ENCODE results near the gene SLC34A1. TPM values are rescaled to one million over a fixed set of nuclear protein-coding genes. Genes with fewer than 3 reads are reported as not detected.

SLC34A1 gene
- total and polyA plus RNA-seq, 2 of the 13 experiments (the other 11 are each of a cell fraction or from before 2014, with no cell fraction given) = 0.03 to 0.20 TPM

DNA sequence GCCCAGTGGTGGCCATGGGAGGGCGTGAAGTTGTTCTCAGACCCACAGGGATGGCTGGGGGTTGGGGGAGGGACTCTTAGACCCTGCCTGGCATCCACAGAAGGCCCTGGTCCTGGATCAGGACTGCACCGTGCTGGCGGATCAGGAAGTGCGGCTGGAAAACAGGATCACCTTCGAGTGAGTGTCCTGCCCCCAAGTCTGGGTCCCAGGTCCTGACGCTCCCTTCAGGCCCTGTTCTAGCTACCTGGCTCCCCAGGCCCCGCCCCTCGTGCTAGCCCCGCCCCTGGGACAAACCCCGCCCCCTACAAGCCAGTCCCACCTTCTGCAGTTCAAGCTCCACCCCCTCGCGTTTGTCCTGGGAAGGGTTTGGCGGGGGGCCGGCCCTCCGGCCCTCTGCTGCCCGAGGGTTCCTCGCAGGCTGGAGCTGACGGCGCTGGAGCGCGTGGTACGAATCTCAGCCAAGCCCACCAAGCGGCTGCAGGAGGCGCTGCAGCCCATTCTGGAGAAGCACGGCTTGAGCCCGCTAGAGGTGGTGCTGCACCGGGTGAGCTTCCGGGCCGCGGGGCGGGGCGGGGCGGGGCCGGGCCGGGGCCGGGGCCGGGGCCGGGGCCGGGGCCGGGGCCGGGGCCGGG, 13.6 kb upstream of the SLC34A1 start (continued):
- TF ChIP-seq MLLT10 (CRISPR knock-in tag; IDR thresholded peaks at IDR 0.05) (no peak), SMARCC2 (IDR thresholded peaks at IDR 0.05) (no peak), ARNTL (CRISPR knock-in tag; IDR thresholded peaks at IDR 0.05) (no peak), BCLAF1 (IDR thresholded peaks at IDR 0.05) (no peak), ZFP36 (IDR thresholded peaks at IDR 0.05; ENCODE audit: borderline replicate concordance, low read depth, low read length, partially characterized antibody) (no peak), SOX6 (IDR thresholded peaks at IDR 0.05) (no peak), SOX6 (CRISPR knock-in tag; IDR thresholded peaks at IDR 0.05) (peak; percentile 11; the same call in 1 of the 2 replicates), ZMYM4 (CRISPR knock-in tag; IDR thresholded peaks at IDR 0.05) (peak; percentile 60), THAP8 (CRISPR knock-in tag; IDR thresholded peaks at IDR 0.05; ENCODE audit: borderline replicate concordance) (0 out of 2 replicates have a peak, but pooled peaks have one; percentile 28), CHCHD3 (CRISPR knock-in tag; IDR thresholded peaks at IDR 0.05) (peak; percentile 76; the same call in 1 of the 2 replicates), TGIF2 (CRISPR knock-in tag; IDR thresholded peaks at IDR 0.05) (no peak), SIN3B (IDR thresholded peaks at IDR 0.05; ENCODE audit: low read length) (no peak), PREB (CRISPR knock-in tag; IDR thresholded peaks at IDR 0.05) (no peak), TOPORS (CRISPR knock-in tag; IDR thresholded peaks at IDR 0.05) (no peak), ZNF747 (CRISPR knock-in tag; IDR thresholded peaks at IDR 0.05; ENCODE audit: borderline replicate concordance) (no peak), HNF4A (CRISPR knock-in tag; IDR thresholded peaks at IDR 0.05) (peak; percentile 21; the same call in 1 of the 2 replicates), ERF (CRISPR knock-in tag; IDR thresholded peaks at IDR 0.05) (peak; percentile 75; the same call in 1 of the 2 replicates), PRPF4 (IDR thresholded peaks at IDR 0.05; ENCODE audit: low read depth, low read length, poor library complexity, severe bottlenecking) (no peak)
- TF ChIP-seq, protein P1, sequence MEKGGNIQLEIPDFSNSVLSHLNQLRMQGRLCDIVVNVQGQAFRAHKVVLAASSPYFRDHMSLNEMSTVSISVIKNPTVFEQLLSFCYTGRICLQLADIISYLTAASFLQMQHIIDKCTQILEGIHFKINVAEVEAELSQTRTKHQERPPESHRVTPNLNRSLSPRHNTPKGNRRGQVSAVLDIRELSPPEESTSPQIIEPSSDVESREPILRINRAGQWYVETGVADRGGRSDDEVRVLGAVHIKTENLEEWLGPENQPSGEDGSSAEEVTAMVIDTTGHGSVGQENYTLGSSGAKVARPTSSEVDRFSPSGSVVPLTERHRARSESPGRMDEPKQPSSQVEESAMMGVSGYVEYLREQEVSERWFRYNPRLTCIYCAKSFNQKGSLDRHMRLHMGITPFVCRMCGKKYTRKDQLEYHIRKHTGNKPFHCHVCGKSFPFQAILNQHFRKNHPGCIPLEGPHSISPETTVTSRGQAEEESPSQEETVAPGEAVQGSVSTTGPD (CRISPR knock-in tag; IDR thresholded peaks at IDR 0.05) = no peak
- TF ChIP-seq, protein P2, sequence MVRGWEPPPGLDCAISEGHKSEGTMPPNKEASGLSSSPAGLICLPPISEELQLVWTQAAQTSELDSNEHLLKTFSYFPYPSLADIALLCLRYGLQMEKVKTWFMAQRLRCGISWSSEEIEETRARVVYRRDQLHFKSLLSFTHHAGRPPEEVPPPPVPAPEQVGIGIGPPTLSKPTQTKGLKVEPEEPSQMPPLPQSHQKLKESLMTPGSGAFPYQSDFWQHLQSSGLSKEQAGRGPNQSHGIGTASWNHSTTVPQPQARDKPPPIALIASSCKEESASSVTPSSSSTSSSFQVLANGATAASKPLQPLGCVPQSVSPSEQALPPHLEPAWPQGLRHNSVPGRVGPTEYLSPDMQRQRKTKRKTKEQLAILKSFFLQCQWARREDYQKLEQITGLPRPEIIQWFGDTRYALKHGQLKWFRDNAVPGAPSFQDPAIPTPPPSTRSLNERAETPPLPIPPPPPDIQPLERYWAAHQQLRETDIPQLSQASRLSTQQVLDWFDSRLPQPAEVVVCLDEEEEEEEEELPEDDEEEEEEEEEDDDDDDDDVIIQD (CRISPR knock-in tag; IDR thresholded peaks at IDR 0.05; ENCODE audit: low read depth) = no peak
- TF ChIP-seq, protein P3, sequence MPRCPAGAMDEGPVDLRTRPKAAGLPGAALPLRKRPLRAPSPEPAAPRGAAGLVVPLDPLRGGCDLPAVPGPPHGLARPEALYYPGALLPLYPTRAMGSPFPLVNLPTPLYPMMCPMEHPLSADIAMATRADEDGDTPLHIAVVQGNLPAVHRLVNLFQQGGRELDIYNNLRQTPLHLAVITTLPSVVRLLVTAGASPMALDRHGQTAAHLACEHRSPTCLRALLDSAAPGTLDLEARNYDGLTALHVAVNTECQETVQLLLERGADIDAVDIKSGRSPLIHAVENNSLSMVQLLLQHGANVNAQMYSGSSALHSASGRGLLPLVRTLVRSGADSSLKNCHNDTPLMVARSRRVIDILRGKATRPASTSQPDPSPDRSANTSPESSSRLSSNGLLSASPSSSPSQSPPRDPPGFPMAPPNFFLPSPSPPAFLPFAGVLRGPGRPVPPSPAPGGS (CRISPR knock-in tag; IDR thresholded peaks at IDR 0.05) = no peak
- TF ChIP-seq, protein P4, sequence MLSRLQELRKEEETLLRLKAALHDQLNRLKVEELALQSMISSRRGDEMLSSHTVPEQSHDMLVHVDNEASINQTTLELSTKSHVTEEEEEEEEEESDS (CRISPR knock-in tag; IDR thresholded peaks at IDR 0.05; ENCODE audit: borderline replicate concordance) = 0 out of 2 replicates have a peak, but pooled peaks have one; percentile 59
